IMR-90 (cell line): Measurements from ENCODE around the gene GNAI1. TPM values are rescaled to one million over a fixed set of nuclear protein-coding genes. Genes with fewer than 3 reads are reported as not detected.

ENCODE experiments used
- ATAC-seq: fragments of 200-7000 bp; cut with Tn5 transposase; 2 replicates; pipeline ENCODE4 v1.9.1; 2020; ENCODE audit warnings: low read depth, mild to moderate bottlenecking, moderate library complexity
- BruUV-seq: library from RNA; stranded (reverse); fragments of 400-500 nt; replicated peaks from 2 replicates; lab custom pipeline; 2021; lab: Mats Ljungman, UMichigan
- CTCF ChIA-PET: fragments of 300-600 bp; formaldehyde crosslinking; extraction: SDS; loops from one replicate; lab custom pipeline; 2021; ENCODE audit warnings: antibody characterized with exemption; lab: Yijun Ruan, JAX
- POLR2A ChIA-PET: fragments of 300-600 bp; sonication (Branson Sonifier 250); formaldehyde crosslinking; loops from one replicate; lab custom pipeline; 2022; ENCODE audit warnings: antibody characterized with exemption; ENCODE audit not compliant: unreplicated experiment; lab: Charles Lee
- DNase-seq: peaks from one replicate; pipeline ENCODE4 v3.0.0; 2013
- H2AFZ ChIP-seq: replicated peaks from 2 replicates; pipeline ENCODE3; 2013; ENCODE audit warnings: low read length, mild to moderate bottlenecking; ENCODE audit not compliant: poor library complexity
- H2AK5ac ChIP-seq: 2 replicates; pipeline ENCODE4 v1.6.1; 2013; ENCODE audit warnings: low read depth, low read length, inconsistent platforms
- H2AK9ac ChIP-seq: replicated peaks from 2 replicates; pipeline ENCODE3; 2013; ENCODE audit warnings: mild to moderate bottlenecking, low read depth, low read length, moderate library complexity; ENCODE audit not compliant: poor library complexity
- H2BK120ac ChIP-seq: 2 replicates; pipeline ENCODE4 v1.6.1; 2013; ENCODE audit warnings: low read depth, low read length, inconsistent platforms
- H2BK15ac ChIP-seq: 3 replicates; pipeline ENCODE4 v1.6.1; 2013; ENCODE audit warnings: low read depth, low read length, inconsistent platforms
- H2BK20ac ChIP-seq: 2 replicates; pipeline ENCODE4 v1.6.1; 2013; ENCODE audit warnings: low read depth, mild to moderate bottlenecking, inconsistent platforms, low read length, moderate library complexity
- H2BK5ac ChIP-seq: 2 replicates; pipeline ENCODE4 v1.6.1; 2013; ENCODE audit warnings: mild to moderate bottlenecking, low read depth, low read length, inconsistent platforms; ENCODE audit not compliant: poor library complexity, severe bottlenecking
- H3K14ac ChIP-seq: replicated peaks from 2 replicates; pipeline ENCODE4 v1.6.1; 2013; ENCODE audit warnings: low read depth, low read length, inconsistent platforms
- H3K18ac ChIP-seq: 2 replicates; pipeline ENCODE4 v1.6.1; 2013; ENCODE audit warnings: low read depth, low read length, control low read depth
- H3K23ac ChIP-seq: 2 replicates; pipeline ENCODE4 v1.6.1; 2013; ENCODE audit warnings: low read depth, low read length, inconsistent platforms
- H3K27ac ChIP-seq: 2 replicates; pipeline ENCODE4 v1.5.1; 2013; ENCODE audit warnings: mild to moderate bottlenecking, control low read depth, low read length; ENCODE audit not compliant: insufficient read depth
- H3K27me3 ChIP-seq: 2 replicates; pipeline ENCODE4 v1.6.1; 2013; ENCODE audit warnings: low read length; ENCODE audit not compliant: control insufficient read depth, insufficient read depth
- H3K36me3 ChIP-seq: 2 replicates; pipeline ENCODE4 v1.6.1; 2013; ENCODE audit warnings: low read length, mixed read lengths; ENCODE audit not compliant: control insufficient read depth, insufficient read depth
- H3K4ac ChIP-seq: 2 replicates; pipeline ENCODE4 v1.6.1; 2013; ENCODE audit warnings: low read depth, low read length, inconsistent platforms
- H3K4me1 ChIP-seq: 2 replicates; pipeline ENCODE4 v1.6.1; 2013; ENCODE audit warnings: low read length, mixed read lengths; ENCODE audit not compliant: control insufficient read depth, insufficient read depth
- H3K4me2 ChIP-seq: 2 replicates; pipeline ENCODE4 v1.6.1; 2013; ENCODE audit warnings: low read depth, mild to moderate bottlenecking, control low read depth, low read length, moderate library complexity
- H3K4me3 ChIP-seq: 2 replicates; pipeline ENCODE4 v1.5.1; 2013; ENCODE audit warnings: low read depth, mild to moderate bottlenecking, control low read depth, low read length, moderate library complexity; ENCODE audit not compliant: insufficient read depth
- H3K56ac ChIP-seq: 2 replicates; pipeline ENCODE4 v1.6.1; 2013; ENCODE audit warnings: low read length, inconsistent platforms; ENCODE audit not compliant: insufficient read depth; ENCODE audit errors: extremely low read depth
- H3K79me1 ChIP-seq, 2 experiments: 2 replicates each; pipeline ENCODE4 v1.6.1; 2013; ENCODE audit warnings: low read length in 2 of 2, inconsistent platforms in 1 of 2, low read depth in 1 of 2
- H3K9ac ChIP-seq: 2 replicates; pipeline ENCODE4 v1.6.1; 2013; ENCODE audit warnings: low read depth, low read length, control low read depth
- H3K9me1 ChIP-seq: 2 replicates; pipeline ENCODE4 v1.6.1; 2013; ENCODE audit warnings: low read length, inconsistent platforms; ENCODE audit not compliant: insufficient read depth
- H3K9me3 ChIP-seq: 2 replicates; pipeline ENCODE4 v1.6.1; 2013; ENCODE audit warnings: low read length; ENCODE audit not compliant: control insufficient read depth, insufficient read depth
- H4K20me1 ChIP-seq: 2 replicates; pipeline ENCODE4 v1.6.1; 2013; ENCODE audit warnings: low read length, inconsistent platforms; ENCODE audit not compliant: insufficient read depth
- H4K5ac ChIP-seq: 2 replicates; pipeline ENCODE4 v1.6.1; 2013; ENCODE audit warnings: mild to moderate bottlenecking, low read depth, low read length, control low read depth
- H4K8ac ChIP-seq, 2 experiments: 2 replicates each; pipeline ENCODE4 v1.6.1; 2013; ENCODE audit warnings: low read depth in 2 of 2, low read length in 2 of 2, control low read depth in 1 of 2, inconsistent platforms in 1 of 2
- H4K91ac ChIP-seq: 2 replicates; pipeline ENCODE4 v1.6.1; 2013; ENCODE audit warnings: low read depth, low read length, inconsistent platforms; ENCODE audit not compliant: insufficient read depth
- BHLHE40 ChIP-seq: fragments of 150-350 bp; IDR thresholded peaks from 2 replicates; pipeline ENCODE4 v1.6.1; 2016; ENCODE audit warnings: mild to moderate bottlenecking, low read depth, low read length
- CEBPB ChIP-seq: IDR thresholded peaks from 2 replicates; pipeline ENCODE4 v1.6.1; 2012; ENCODE audit warnings: low read depth, low read length, improper control_type of control experiment
- CHD1 ChIP-seq: IDR thresholded peaks from 2 replicates; pipeline ENCODE4 v1.6.1; 2012; ENCODE audit warnings: low read depth, low read length, improper control_type of control experiment
- FOS ChIP-seq: fragments of 150-350 bp; IDR thresholded peaks from 2 replicates; pipeline ENCODE4 v1.6.1; 2016; ENCODE audit warnings: low read depth, low read length
- MAFK ChIP-seq: IDR thresholded peaks from 2 replicates; pipeline ENCODE4 v1.6.1; 2012; ENCODE audit warnings: low read depth, low read length, improper control_type of control experiment
- MAZ ChIP-seq: IDR thresholded peaks from 2 replicates; pipeline ENCODE4 v1.6.1; 2012; ENCODE audit warnings: low read depth, mild to moderate bottlenecking, low read length, improper control_type of control experiment, moderate library complexity, borderline replicate concordance
- MXI1 ChIP-seq: IDR thresholded peaks from 2 replicates; pipeline ENCODE4 v1.6.1; 2012; ENCODE audit warnings: low read depth, mild to moderate bottlenecking, low read length, moderate library complexity, borderline replicate concordance
- NFE2L2 ChIP-seq: fragments of 150-350 bp; IDR thresholded peaks from 2 replicates; pipeline ENCODE4 v1.6.1; 2016; ENCODE audit warnings: low read depth, mild to moderate bottlenecking, low read length
- POLR2A ChIP-seq: IDR thresholded peaks from 2 replicates; pipeline ENCODE4 v1.6.1; 2012; ENCODE audit warnings: mild to moderate bottlenecking, low read depth, low read length
- RAD21 ChIP-seq: IDR thresholded peaks from 2 replicates; pipeline ENCODE4 v1.6.1; 2012; ENCODE audit warnings: low read length, improper control_type of control experiment
- RCOR1 ChIP-seq: IDR thresholded peaks from 2 replicates; pipeline ENCODE4 v1.6.1; 2012; ENCODE audit warnings: mild to moderate bottlenecking, low read length, improper control_type of control experiment; ENCODE audit not compliant: insufficient replicate concordance
- RFX5 ChIP-seq: IDR thresholded peaks from 2 replicates; pipeline ENCODE4 v1.8.0; 2012; ENCODE audit warnings: low read depth, mild to moderate bottlenecking, low read length, moderate library complexity
- SMC3 ChIP-seq: fragments of 150-350 bp; IDR thresholded peaks from 2 replicates; pipeline ENCODE4 v1.6.1; 2016; ENCODE audit warnings: low read depth, mild to moderate bottlenecking, antibody characterized with exemption, low read length, moderate library complexity
- WGBS, 2 experiments: methylation state at CpG; one replicate each; pipeline versions ENCODE4 v1.1.5 to v1.1.7; 2013; ENCODE audit warnings: missing lambda C conversion rate in 2 of 2; ENCODE audit not compliant: insufficient read length in 1 of 2; ENCODE audit errors: extremely low coverage in 2 of 2; 5-methylcytosine and 5-hydroxymethylcytosine counted together
- dilution Hi-C: fragments of 300-500 bp; cut with HindIII; formaldehyde crosslinking; loops from one replicate; pipeline ENCODE4 v1.14.3; 2018; ENCODE audit warnings: low sequenced_read_pairs; ENCODE audit not compliant: unreplicated experiment
- in situ Hi-C: fragments of 300-500 bp; cut with MboI; formaldehyde crosslinking; loops from 3 replicates; pipeline ENCODE4 v1.14.3; 2019; ENCODE audit warnings: low sequenced_read_pairs, inconsistent platforms, mixed read lengths
- intact Hi-C: fragments of 100-400 bp; cut with micrococcal nuclease; formaldehyde crosslinking; loops from 2 replicates; pipeline ENCODE4 v1.10.0; 2022
- polyA plus RNA-seq, 3 experiments: library from polyadenylated mRNA; depleted of rRNA; stranded (reverse); fragments of >200 nt; gene quantifications; 2 replicates each; pipeline ENCODE4 v1.2.3, GENCODE V29; 2012; ENCODE audit warnings: low replicate concordance in 1 of 3
- total RNA-seq: library from RNA; depleted of rRNA; stranded (reverse); fragments of >200 nt; gene quantifications from 2 replicates; pipeline ENCODE4 v1.2.3, GENCODE V29; 2012
- TF ChIP-seq, protein P1 (sequence below): fragments of 150-350 bp; IDR thresholded peaks from 2 replicates; pipeline ENCODE4 v1.6.1; 2016; ENCODE audit warnings: low read depth, mild to moderate bottlenecking, low read length, moderate library complexity, borderline replicate concordance
- TF ChIP-seq, protein P2 (sequence below): fragments of 150-350 bp; IDR thresholded peaks from 2 replicates; pipeline ENCODE4 v1.6.1; 2017; ENCODE audit warnings: mild to moderate bottlenecking, antibody characterized with exemption, low read length, low read depth
- TF ChIP-seq, protein P3 (sequence below): conservative IDR thresholded peaks from 2 replicates; pipeline ENCODE4 v1.5.1; 2012; ENCODE audit warnings: mild to moderate bottlenecking, low read depth, low read length, improper control_type of control experiment

Gene GNAI1
- total and polyA plus RNA-seq, 2 of the 4 experiments (the other 2 are of a cell fraction): 21.1 to 26.5 TPM

DNA sequence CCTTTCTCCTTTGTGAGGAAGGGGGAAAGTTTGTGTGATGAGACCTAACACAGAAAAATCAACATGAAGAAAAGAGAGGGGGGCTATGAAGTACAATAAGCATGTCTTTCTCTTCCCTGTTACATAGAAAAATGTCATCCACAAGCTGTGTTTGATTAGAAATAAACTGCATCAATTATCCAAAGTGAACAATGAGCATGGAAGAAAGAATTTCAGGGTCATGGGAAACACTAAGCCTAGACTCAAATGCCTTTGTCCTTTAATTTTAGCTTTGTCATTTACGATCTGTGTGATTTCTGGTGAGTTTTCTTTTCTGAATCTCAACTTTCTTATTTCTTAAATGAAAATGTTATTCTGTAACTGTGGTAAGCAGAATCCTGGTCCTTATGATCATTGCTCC, 121.0 kb downstream of the GNAI1 start:
- Histone ChIP-seq H3K56ac (no peak overlapping the region), H4K8ac (no peak overlapping the region), H3K4ac (no peak overlapping the region), H3K4me1 (peaks cover 7% of the 10 kb centered on the region), H2AFZ (no peak overlapping the region), H3K27ac (no peak overlapping the region), H2BK120ac (no peak overlapping the region), H2BK5ac (no peak overlapping the region), H3K9ac (no peak overlapping the region), H3K4me3 (no peak overlapping the region), H2BK15ac (no peak overlapping the region), H2AK5ac (no peak overlapping the region), H3K9me3 (no peaks in the 10 kb centered on the region), H3K18ac (no peak overlapping the region), H3K9me1 (peaks cover 3% of the 10 kb centered on the region), H2BK20ac (no peak overlapping the region), H4K20me1 (no peaks in the 10 kb centered on the region), H3K4me2 (no peak overlapping the region), H3K36me3 (no peaks in the 10 kb centered on the region), H3K27me3 (no peaks in the 10 kb centered on the region; the same call in 1 of the 2 replicates), H4K91ac (no peak overlapping the region), H4K5ac (no peak overlapping the region), H3K14ac (no peak overlapping the region), H2AK9ac (no peak overlapping the region), H3K79me1 (no peaks in the 10 kb centered on the region; a peak in 1 of 4 replicates), H3K23ac (no peak overlapping the region)
- POLR2A ChIA-PET: no interaction called here
- CTCF ChIA-PET: no interaction called here
- TF ChIP-seq CEBPB (no peak), RAD21 (no peak), MAFK (no peak), MXI1 (no peak), MAZ (no peak), SMC3 (no peak), RFX5 (no peak), FOS (no peak), CHD1 (no peak), BHLHE40 (no peak), RCOR1 (no peak), NFE2L2 (no peak), POLR2A (no peak)
- TF ChIP-seq, protein P1, sequence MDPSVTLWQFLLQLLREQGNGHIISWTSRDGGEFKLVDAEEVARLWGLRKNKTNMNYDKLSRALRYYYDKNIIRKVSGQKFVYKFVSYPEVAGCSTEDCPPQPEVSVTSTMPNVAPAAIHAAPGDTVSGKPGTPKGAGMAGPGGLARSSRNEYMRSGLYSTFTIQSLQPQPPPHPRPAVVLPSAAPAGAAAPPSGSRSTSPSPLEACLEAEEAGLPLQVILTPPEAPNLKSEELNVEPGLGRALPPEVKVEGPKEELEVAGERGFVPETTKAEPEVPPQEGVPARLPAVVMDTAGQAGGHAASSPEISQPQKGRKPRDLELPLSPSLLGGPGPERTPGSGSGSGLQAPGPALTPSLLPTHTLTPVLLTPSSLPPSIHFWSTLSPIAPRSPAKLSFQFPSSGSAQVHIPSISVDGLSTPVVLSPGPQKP: no peak
- TF ChIP-seq, protein P2, sequence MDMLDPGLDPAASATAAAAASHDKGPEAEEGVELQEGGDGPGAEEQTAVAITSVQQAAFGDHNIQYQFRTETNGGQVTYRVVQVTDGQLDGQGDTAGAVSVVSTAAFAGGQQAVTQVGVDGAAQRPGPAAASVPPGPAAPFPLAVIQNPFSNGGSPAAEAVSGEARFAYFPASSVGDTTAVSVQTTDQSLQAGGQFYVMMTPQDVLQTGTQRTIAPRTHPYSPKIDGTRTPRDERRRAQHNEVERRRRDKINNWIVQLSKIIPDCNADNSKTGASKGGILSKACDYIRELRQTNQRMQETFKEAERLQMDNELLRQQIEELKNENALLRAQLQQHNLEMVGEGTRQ: no peak
- TF ChIP-seq, protein P3, sequence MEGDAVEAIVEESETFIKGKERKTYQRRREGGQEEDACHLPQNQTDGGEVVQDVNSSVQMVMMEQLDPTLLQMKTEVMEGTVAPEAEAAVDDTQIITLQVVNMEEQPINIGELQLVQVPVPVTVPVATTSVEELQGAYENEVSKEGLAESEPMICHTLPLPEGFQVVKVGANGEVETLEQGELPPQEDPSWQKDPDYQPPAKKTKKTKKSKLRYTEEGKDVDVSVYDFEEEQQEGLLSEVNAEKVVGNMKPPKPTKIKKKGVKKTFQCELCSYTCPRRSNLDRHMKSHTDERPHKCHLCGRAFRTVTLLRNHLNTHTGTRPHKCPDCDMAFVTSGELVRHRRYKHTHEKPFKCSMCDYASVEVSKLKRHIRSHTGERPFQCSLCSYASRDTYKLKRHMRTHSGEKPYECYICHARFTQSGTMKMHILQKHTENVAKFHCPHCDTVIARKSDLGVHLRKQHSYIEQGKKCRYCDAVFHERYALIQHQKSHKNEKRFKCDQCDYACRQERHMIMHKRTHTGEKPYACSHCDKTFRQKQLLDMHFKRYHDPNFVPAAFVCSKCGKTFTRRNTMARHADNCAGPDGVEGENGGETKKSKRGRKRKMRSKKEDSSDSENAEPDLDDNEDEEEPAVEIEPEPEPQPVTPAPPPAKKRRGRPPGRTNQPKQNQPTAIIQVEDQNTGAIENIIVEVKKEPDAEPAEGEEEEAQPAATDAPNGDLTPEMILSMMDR: no peak
- no peak for ATAC-seq
- no peak for DNase-seq
- BruUV-seq: no TSS peak
- intact Hi-C loops: no loop called here
- dilution Hi-C loops: no loop called here
- no CpG with 5 or more reads among the region's 1 CpG for WGBS, 2 experiments
- in situ Hi-C loops: no loop called here
